CD4-positive, alpha-beta T cell treated with Interleukin-17A for 1 hour (primary cell): ENCODE results near the gene HOXA5.
A peak's percentile ranks its signal among the peaks of the same experiment; 100 is the strongest.

ENCODE experiments used
- DNase-seq: peaks from one replicate; pipeline ENCODE4 v3.0.0-alpha.2; 2020

The HOXA5 gene

GRCh38 chr7:27143023-27143949 is at the start of gene HOXA5:
Gene HOXA5, minus strand, starts transcription at chr7:27143681. Its CDS starts 74 bp downstream, at chr7:27143607.
- DNase-seq = no peak

- DNase-seq = no peak
Measured at GRCh38 chr7:27192546-27193334, 49.3 kb upstream of the HOXA5 start.

- DNase-seq = no peak
Measured at GRCh38 chr7:27191833-27192545, 48.5 kb upstream of the HOXA5 start.

GRCh38 chr7:27191161-27191731 is 47.8 kb upstream of the HOXA5 start:
- DNase-seq = no peak

- no peak for DNase-seq
Measured at GRCh38 chr7:27189997-27190748, 46.7 kb upstream of the HOXA5 start.

GRCh38 chr7:27189295-27189996 is 46.0 kb upstream of the HOXA5 start:
- no peak for DNase-seq

- DNase-seq = peak; percentile 49
Measured at GRCh38 chr7:27188386-27189294, 45.2 kb upstream of the HOXA5 start.

- no peak for DNase-seq
Measured at GRCh38 chr7:27187475-27188385, 44.2 kb upstream of the HOXA5 start.

- DNase-seq = no peak
Measured at GRCh38 chr7:27186668-27187474, 43.4 kb upstream of the HOXA5 start.

- no peak for DNase-seq
Measured at GRCh38 chr7:27185854-27186667, 42.6 kb upstream of the HOXA5 start.

- DNase-seq = no peak
Measured at GRCh38 chr7:27185013-27185853, 41.8 kb upstream of the HOXA5 start, which contains the start of gene HOXA11. Gene HOXA11, minus strand, starts transcription at chr7:27185232. Its CDS starts 88 bp downstream, at chr7:27185144.

GRCh38 chr7:27184337-27185012 is 41.0 kb upstream of the HOXA5 start:
- no peak for DNase-seq

- DNase-seq = no peak
Measured at GRCh38 chr7:27183682-27184336, 40.3 kb upstream of the HOXA5 start.

GRCh38 chr7:27182861-27183681 is 39.6 kb upstream of the HOXA5 start:
- no peak for DNase-seq
